CD4-positive, alpha-beta T cell treated with Interferon alpha-2 for 1 hour (primary cell): ENCODE data around the gene DENND6B.
"Not testable (repeated sequence)": the region's sequence is repeated elsewhere in the genome, so short reads cannot be mapped to it uniquely, and the experiment has no call there.

ENCODE experiments used
- DNase-seq, 2 donors: peaks; one replicate each; pipeline ENCODE4 v3.0.0-alpha.2; 2020 to 2022

Gene DENND6B

GRCh38 chr22:50338042-50338573 is 11.3 kb upstream of the DENND6B start:
- no peak for DNase-seq

- DNase-seq, result no peak
Measured at GRCh38 chr22:50337262-50338041, 10.6 kb upstream of the DENND6B start.

GRCh38 chr22:50334433-50334832 is 7.6 kb upstream of the DENND6B start:
- not testable (repeated sequence) for DNase-seq

- no peak for DNase-seq
Measured at GRCh38 chr22:50329236-50329635, 2.4 kb upstream of the DENND6B start.

- DNase-seq, result no peak
Measured at GRCh38 chr22:50327711-50328019, 853 bp upstream of the DENND6B start.

GRCh38 chr22:50326225-50326955 is 422 bp downstream of the DENND6B start:
- DNase-seq, result no peak

- DNase-seq, result no peak
Measured at GRCh38 chr22:50325444-50326224, 1.2 kb downstream of the DENND6B start.

GRCh38 chr22:50323900-50324299 is 2.9 kb downstream of the DENND6B start:
- DNase-seq, result no peak

- not testable (repeated sequence) for DNase-seq
Measured at GRCh38 chr22:50322382-50323104, 4.3 kb downstream of the DENND6B start.

GRCh38 chr22:50320671-50321325 is 6.0 kb downstream of the DENND6B start:
- no peak for DNase-seq

- no peak for DNase-seq
Measured at GRCh38 chr22:50320116-50320515, 6.7 kb downstream of the DENND6B start.

- DNase-seq, result no peak
Measured at GRCh38 chr22:50319503-50319951, 7.3 kb downstream of the DENND6B start.

GRCh38 chr22:50318698-50319411 is 8.0 kb downstream of the DENND6B start:
- no peak for DNase-seq

GRCh38 chr22:50318356-50318697 is 8.5 kb downstream of the DENND6B start:
- DNase-seq, result no peak

- no peak for DNase-seq
Measured at GRCh38 chr22:50317674-50318073, 9.1 kb downstream of the DENND6B start.

GRCh38 chr22:50317178-50317577 is 9.6 kb downstream of the DENND6B start:
- no peak for DNase-seq

GRCh38 chr22:50316114-50317065 is 10.4 kb downstream of the DENND6B start:
- no peak for DNase-seq

GRCh38 chr22:50315289-50316113 is 11.3 kb downstream of the DENND6B start:
- no peak for DNase-seq
